HEK293T (cell line): ENCODE measurements around the gene WDR37.

ENCODE experiments used
- CTCF ChIA-PET: fragments of 350-600 bp; formaldehyde crosslinking; extraction: SDS; loops from one replicate; lab custom pipeline; 2021; ENCODE audit warnings: antibody characterized with exemption, inconsistent platforms; lab: Yijun Ruan, JAX
- POLR2A ChIA-PET: fragments of 350-600 bp; formaldehyde crosslinking; extraction: SDS; loops from one replicate; lab custom pipeline; 2020; ENCODE audit warnings: antibody characterized with exemption, inconsistent platforms; lab: Yijun Ruan, JAX
- DNase-seq: peaks from one replicate; pipeline ENCODE4 v3.0.0; 2012; ENCODE audit warnings: mixed read lengths; ENCODE audit errors: extremely low spot score
- ARNT ChIP-seq: fragments of 450-650 bp; IDR thresholded peaks from 2 replicates; pipeline ENCODE4 v1.6.1; 2017; ENCODE audit warnings: mild to moderate bottlenecking
- BHLHE40 ChIP-seq: fragments of 450-650 bp; IDR thresholded peaks from 2 replicates; pipeline ENCODE4 v1.6.1; 2016; ENCODE audit warnings: mild to moderate bottlenecking, moderate library complexity, borderline replicate concordance
- CTBP1 ChIP-seq: fragments of 450-650 bp; IDR thresholded peaks from 2 replicates; pipeline ENCODE4 v1.6.1; 2016; ENCODE audit warnings: borderline replicate concordance
- ELF4 ChIP-seq: fragments of 450-650 bp; IDR thresholded peaks from 2 replicates; pipeline ENCODE4 v1.6.1; 2017; ENCODE audit warnings: antibody characterized with exemption
- FOXA1 ChIP-seq: fragments of 450-650 bp; IDR thresholded peaks from 2 replicates; pipeline ENCODE4 v1.6.1; 2016; ENCODE audit warnings: mild to moderate bottlenecking
- FOXK2 ChIP-seq: fragments of 450-650 bp; IDR thresholded peaks from 2 replicates; pipeline ENCODE4 v1.6.1; 2016; ENCODE audit warnings: mild to moderate bottlenecking
- FOXM1 ChIP-seq: fragments of 450-650 bp; IDR thresholded peaks from 2 replicates; pipeline ENCODE4 v1.6.1; 2017; ENCODE audit warnings: mild to moderate bottlenecking, borderline replicate concordance
- HDGF ChIP-seq: fragments of 450-650 bp; IDR thresholded peaks from 2 replicates; pipeline ENCODE4 v1.6.1; 2017; ENCODE audit warnings: antibody characterized with exemption, borderline replicate concordance
- L3MBTL2 ChIP-seq: fragments of 450-650 bp; conservative IDR thresholded peaks from 2 replicates; pipeline ENCODE4 v1.6.1; 2016; ENCODE audit warnings: mild to moderate bottlenecking
- LEF1 ChIP-seq: fragments of 450-650 bp; IDR thresholded peaks from 2 replicates; pipeline ENCODE4 v1.6.1; 2017; ENCODE audit warnings: mild to moderate bottlenecking, borderline replicate concordance
- NFRKB ChIP-seq: fragments of 450-650 bp; IDR thresholded peaks from 2 replicates; pipeline ENCODE4 v1.6.1; 2016; ENCODE audit warnings: mild to moderate bottlenecking, moderate library complexity
- SP1 ChIP-seq: fragments of 450-650 bp; IDR thresholded peaks from 2 replicates; pipeline ENCODE4 v1.6.1; 2017
- SUZ12 ChIP-seq: fragments of 450-650 bp; IDR thresholded peaks from 2 replicates; pipeline ENCODE4 v1.6.1; 2016; ENCODE audit warnings: mild to moderate bottlenecking
- TARDBP ChIP-seq: fragments of 450-650 bp; IDR thresholded peaks from 2 replicates; pipeline ENCODE4 v1.6.1; 2016
- ZNF384 ChIP-seq: fragments of 450-650 bp; IDR thresholded peaks from 2 replicates; pipeline ENCODE4 v1.6.1; 2016
- TF ChIP-seq, protein P1 (sequence below): fragments of 450-650 bp; IDR thresholded peaks from 2 replicates; pipeline ENCODE4 v1.6.1; 2016

The WDR37 gene

DNA sequence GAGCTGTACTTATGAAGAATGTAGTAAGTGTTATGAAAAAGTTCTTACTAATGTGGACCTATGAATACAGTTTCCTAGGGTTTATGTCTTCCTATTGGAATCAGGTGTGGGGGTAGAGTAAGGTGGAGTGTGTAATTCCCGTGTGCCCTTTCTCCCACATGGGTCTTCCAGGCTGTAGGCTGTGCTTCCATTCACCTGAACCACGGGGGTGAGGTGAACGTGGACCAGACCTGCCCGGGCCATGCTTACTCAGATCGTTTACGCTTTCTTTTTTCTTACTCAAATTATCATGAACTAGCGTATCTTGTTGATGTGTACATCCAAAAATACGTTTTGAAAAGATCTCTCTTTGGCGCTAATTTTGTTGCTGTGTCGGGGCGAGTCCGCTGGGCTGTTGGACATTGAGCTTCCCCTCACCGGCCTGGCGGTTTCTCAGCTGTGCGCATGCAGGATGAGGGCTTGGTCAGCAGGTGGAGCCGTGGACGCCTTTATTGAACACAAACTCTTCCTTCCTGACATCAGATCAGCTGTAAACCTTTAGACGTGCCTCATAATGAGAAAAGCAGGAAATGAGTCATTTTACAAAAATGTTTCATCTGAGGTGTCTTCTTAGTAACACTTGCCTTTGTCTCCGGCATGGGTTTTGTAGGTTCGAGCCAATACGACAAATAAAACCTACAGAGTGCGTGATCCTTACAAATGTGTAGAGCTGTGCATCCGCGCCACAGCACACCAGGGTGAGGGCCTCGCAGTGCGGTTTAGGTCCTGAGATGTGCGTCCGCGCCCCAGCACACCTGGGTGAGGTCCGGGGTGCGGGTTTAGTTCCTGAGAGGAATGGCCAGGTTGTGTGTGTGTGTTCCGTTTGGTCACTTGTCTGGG is 53.8 kb downstream of the WDR37 start:
- peak; percentile 69 for DNase-seq
- POLR2A ChIA-PET, result no interaction called here
- no peak for TF ChIP-seq ZNF384
- no peak for TF ChIP-seq CTBP1
- TF ChIP-seq NFRKB, result no peak
- TF ChIP-seq HDGF, result no peak
- no peak for TF ChIP-seq SUZ12
- TF ChIP-seq FOXA1, result no peak
- no peak for TF ChIP-seq LEF1
- TF ChIP-seq, protein P1, sequence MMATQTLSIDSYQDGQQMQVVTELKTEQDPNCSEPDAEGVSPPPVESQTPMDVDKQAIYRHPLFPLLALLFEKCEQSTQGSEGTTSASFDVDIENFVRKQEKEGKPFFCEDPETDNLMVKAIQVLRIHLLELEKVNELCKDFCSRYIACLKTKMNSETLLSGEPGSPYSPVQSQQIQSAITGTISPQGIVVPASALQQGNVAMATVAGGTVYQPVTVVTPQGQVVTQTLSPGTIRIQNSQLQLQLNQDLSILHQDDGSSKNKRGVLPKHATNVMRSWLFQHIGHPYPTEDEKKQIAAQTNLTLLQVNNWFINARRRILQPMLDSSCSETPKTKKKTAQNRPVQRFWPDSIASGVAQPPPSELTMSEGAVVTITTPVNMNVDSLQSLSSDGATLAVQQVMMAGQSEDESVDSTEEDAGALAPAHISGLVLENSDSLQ, result no peak
- TF ChIP-seq TARDBP, result no peak
- TF ChIP-seq FOXK2, result no peak
- no peak for TF ChIP-seq ELF4
- no peak for TF ChIP-seq ARNT
- no peak for TF ChIP-seq BHLHE40
- no peak for TF ChIP-seq FOXM1
- TF ChIP-seq L3MBTL2, result no peak
- no peak for TF ChIP-seq SP1
- CTCF ChIA-PET, result interaction anchor here (0.6 to 1.7 kb wide), 6 partner anchors 19 to 259 kb away, joined by 3 to 15 read pairs (median 4); no protein-coding TSS in a partner anchor

DNA sequence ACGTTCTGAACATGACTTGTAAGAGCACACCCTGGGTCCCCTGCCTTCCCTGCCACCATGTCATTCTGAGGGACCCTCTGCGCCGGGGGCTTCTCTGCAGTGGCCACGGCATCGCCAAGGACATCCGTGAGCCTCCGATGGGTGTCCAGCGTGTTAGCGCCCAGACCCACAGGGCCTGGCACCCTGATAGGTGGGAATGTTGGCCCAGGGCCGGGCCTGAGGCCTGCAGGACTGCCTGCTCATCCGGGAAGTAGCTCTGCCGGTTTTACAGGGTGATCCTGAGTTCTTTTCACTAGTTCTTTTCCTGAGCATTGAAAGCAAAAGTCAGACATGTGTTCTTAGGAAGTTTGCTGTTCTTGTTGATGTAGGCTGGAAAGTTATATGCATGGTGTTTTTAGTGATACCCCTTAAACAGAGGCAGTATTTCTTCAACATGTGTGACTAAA is 54.5 kb downstream of the WDR37 start:
- CTCF ChIA-PET, result interaction anchor here (0.6 to 1.7 kb wide), 5 partner anchors 20 to 258 kb away, joined by 3 to 15 read pairs (median 4); no protein-coding TSS in a partner anchor
- POLR2A ChIA-PET, result no interaction called here
- no peak for TF ChIP-seq BHLHE40
- no peak for TF ChIP-seq SUZ12
- TF ChIP-seq FOXM1, result no peak
- TF ChIP-seq CTBP1, result no peak
- no peak for TF ChIP-seq ZNF384
- no peak for TF ChIP-seq ARNT
- no peak for TF ChIP-seq NFRKB
- TF ChIP-seq L3MBTL2, result no peak
- no peak for TF ChIP-seq ELF4
- TF ChIP-seq SP1, result no peak
- no peak for TF ChIP-seq HDGF
- no peak for TF ChIP-seq LEF1
- TF ChIP-seq FOXK2, result no peak
- DNase-seq, result no peak

DNA sequence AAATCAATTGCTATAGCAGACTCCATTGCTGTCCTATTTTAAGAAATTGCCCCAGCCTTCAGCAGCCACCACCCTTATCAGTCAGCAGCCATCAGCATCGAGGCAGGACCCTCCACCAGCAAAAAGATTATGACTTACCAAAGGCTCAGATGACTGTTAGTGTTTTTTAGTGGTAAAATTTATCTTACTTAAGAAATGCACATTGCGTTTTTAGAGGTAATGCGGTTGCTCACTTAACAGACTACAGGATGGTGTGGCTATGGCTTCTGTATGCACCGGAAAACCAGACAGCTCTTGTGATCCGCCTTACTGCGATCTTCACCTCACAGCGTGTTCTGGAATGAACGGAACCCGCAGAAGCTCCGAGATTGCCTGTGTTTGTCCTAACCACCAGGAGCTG is 58.1 kb downstream of the WDR37 start:
- DNase-seq, result no peak
- TF ChIP-seq ELF4 (no peak), HDGF (no peak), FOXM1 (no peak), TARDBP (no peak), L3MBTL2 (no peak), BHLHE40 (no peak), SUZ12 (no peak), FOXK2 (no peak), CTBP1 (no peak), LEF1 (no peak), SP1 (no peak), ARNT (no peak), ZNF384 (no peak), NFRKB (no peak), FOXA1 (no peak)
- TF ChIP-seq, protein P1, result no peak
- CTCF ChIA-PET, result no interaction called here

DNA sequence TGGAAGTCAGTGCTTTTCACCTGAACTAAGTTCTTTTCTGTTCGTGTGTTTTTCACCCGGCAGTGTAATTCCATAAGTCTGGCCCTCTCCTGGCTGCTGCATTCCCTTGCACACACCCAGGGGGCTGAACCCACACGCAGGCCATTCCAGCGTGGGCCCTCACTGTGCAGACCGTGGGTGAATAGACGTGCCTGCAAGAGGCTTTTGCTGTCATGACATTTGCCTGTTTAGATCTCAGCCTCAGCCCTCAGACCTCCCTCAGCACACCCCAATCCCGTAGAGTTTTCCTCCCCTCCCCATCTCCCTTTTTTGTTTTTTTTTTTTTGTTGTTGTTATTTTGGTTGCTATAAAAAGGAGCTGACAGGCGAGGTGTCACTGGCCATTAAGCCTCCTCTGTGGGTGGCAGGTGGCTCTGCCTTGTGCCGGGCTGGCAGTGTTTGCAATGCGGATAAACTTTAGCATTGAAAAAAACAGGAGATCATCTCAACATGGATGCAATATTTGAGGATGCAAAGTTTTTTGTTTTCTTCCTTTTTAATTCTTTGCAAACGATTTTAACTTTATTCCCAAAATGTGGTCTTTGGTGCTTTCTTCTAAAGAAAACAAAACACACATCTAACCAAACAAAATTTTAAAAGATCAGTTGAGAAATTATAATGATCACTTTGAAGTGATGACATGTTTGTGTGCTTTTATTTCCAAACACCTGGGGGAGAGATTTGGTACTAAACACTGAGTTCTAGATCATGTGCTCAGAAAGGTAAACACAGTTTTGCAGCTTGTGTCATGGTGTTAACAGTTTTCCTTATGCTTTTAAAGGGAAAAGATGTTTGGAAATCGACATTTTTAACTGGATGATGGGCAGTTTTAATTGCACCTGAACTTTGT is 58.8 kb downstream of the WDR37 start:
- CTCF ChIA-PET, result no interaction called here
- no peak for TF ChIP-seq BHLHE40
- no peak for TF ChIP-seq SP1
- TF ChIP-seq LEF1, result no peak
- TF ChIP-seq SUZ12, result no peak
- TF ChIP-seq HDGF, result no peak
- no peak for TF ChIP-seq NFRKB
- TF ChIP-seq FOXK2, result no peak
- no peak for TF ChIP-seq L3MBTL2
- TF ChIP-seq, protein P1, result no peak
- no peak for TF ChIP-seq FOXM1
- no peak for TF ChIP-seq TARDBP
- no peak for TF ChIP-seq ELF4
- TF ChIP-seq ARNT, result no peak
- TF ChIP-seq CTBP1, result no peak
- TF ChIP-seq ZNF384, result no peak
- TF ChIP-seq FOXA1, result no peak
- POLR2A ChIA-PET, result no interaction called here
- no peak for DNase-seq

More for the DNA sequence above, 58.1 kb downstream of the WDR37 start:
- POLR2A ChIA-PET, result no interaction called here

DNA sequence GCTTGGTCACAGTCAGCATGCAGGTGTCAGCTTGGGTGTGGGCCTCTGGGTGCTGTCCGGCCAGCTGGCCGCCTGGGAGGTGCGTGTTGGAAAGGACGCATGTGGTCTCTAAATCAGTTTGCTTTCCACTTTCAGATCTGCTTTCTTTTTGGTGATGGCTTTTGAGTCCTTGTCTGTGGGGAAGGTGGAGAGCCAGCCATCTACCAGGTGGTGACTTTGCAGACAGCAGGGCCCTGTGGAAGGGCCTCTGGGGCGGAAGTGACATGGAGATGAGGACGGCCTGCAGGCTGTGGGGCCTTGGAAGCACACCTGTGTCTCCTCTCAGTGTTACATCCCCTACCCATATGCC is 59.4 kb downstream of the WDR37 start:
- ChIA-PET POLR2A (no interaction called here), CTCF (no interaction called here)
- TF ChIP-seq ARNT (no peak), BHLHE40 (no peak), TARDBP (no peak), ELF4 (no peak), HDGF (no peak), SUZ12 (no peak), LEF1 (no peak), CTBP1 (no peak), L3MBTL2 (no peak), FOXA1 (no peak), FOXK2 (no peak), SP1 (no peak), FOXM1 (no peak), ZNF384 (no peak), NFRKB (no peak)
- TF ChIP-seq, protein P1, result no peak
- no peak for DNase-seq
